Right lobe of liver (tissue), 4 donors: ENCODE measurements around the gene PDE1C.

Experiments used
- POLR2A ChIP-seq: fragments of 450-650 bp; IDR thresholded peaks from one replicate; pipeline ENCODE4 v1.6.1; 2017; ENCODE audit warnings: antibody characterized with exemption, mild to moderate bottlenecking
- TF ChIP-seq, protein P1 (sequence below), 4 donors: fragments of 200-600 bp in 3 of 4; fragments of 450-650 bp in 1 of 4; IDR thresholded peaks; one replicate each; pipeline versions ENCODE4 v1.5.1 to v1.8.0; 2016 to 2022; ENCODE audit warnings: antibody characterized with exemption in 4 of 4, mild to moderate bottlenecking in 2 of 4
- donor health status: DM: no; HTN: no; CAD: no.
- donor health status: DM: no; HTN: no; CAD: no.
- donor health status: DM: no; HTN: yes; CAD: no.

DNA sequence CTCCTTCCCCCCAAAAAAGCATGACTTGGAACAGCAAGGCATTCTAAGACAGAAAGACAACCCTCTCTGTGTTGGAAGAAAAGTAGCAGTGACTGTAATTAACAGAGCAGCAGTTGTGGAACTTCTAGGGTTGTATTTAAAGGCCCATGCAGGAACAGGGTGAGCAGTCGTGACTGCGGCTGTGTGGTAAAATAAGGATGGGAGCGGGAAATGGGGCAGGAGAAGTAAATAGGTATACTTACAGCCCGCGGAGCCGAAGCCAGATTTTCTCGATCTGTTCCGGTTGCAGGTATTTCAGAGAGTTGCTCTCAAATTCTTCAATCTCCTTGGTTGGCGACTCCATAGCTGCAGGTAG, 179 bp downstream of the PDE1C start:
- TF ChIP-seq, protein P1, sequence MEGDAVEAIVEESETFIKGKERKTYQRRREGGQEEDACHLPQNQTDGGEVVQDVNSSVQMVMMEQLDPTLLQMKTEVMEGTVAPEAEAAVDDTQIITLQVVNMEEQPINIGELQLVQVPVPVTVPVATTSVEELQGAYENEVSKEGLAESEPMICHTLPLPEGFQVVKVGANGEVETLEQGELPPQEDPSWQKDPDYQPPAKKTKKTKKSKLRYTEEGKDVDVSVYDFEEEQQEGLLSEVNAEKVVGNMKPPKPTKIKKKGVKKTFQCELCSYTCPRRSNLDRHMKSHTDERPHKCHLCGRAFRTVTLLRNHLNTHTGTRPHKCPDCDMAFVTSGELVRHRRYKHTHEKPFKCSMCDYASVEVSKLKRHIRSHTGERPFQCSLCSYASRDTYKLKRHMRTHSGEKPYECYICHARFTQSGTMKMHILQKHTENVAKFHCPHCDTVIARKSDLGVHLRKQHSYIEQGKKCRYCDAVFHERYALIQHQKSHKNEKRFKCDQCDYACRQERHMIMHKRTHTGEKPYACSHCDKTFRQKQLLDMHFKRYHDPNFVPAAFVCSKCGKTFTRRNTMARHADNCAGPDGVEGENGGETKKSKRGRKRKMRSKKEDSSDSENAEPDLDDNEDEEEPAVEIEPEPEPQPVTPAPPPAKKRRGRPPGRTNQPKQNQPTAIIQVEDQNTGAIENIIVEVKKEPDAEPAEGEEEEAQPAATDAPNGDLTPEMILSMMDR (IDR thresholded peaks at IDR 0.05) = no peak
- TF ChIP-seq POLR2A = no peak
